Osteocyte (in vitro differentiated cells): ENCODE measurements around the gene RPS6KA5. TPM values are rescaled to one million over a fixed set of nuclear protein-coding genes. Genes with fewer than 3 reads are reported as not detected.
A peak's percentile ranks its signal among the peaks of the same experiment; 100 is the strongest.
"Not testable (repeated sequence)": the region's sequence is repeated elsewhere in the genome, so short reads cannot be mapped to it uniquely, and the experiment has no call there.

Source experiments
- DNase-seq: peaks from one replicate; pipeline ENCODE4 v3.0.0; 2021; ENCODE audit warnings: mixed read lengths; ENCODE audit not compliant: unreplicated experiment; ENCODE audit errors: extremely low spot score
- H3K27ac Mint-ChIP-seq: one replicate; pipeline ENCODE4 v1.8.0; 2021; ENCODE audit warnings: mild to moderate bottlenecking, mixed read lengths; ENCODE audit not compliant: unreplicated experiment
- H3K27me3 Mint-ChIP-seq: one replicate; pipeline ENCODE4 v1.8.0; 2021; ENCODE audit warnings: mixed read lengths; ENCODE audit not compliant: unreplicated experiment
- H3K36me3 Mint-ChIP-seq: one replicate; pipeline ENCODE4 v1.8.0; 2021; ENCODE audit warnings: mixed read lengths; ENCODE audit not compliant: unreplicated experiment
- H3K4me1 Mint-ChIP-seq: one replicate; pipeline ENCODE4 v1.8.0; 2021; ENCODE audit warnings: mixed read lengths; ENCODE audit not compliant: unreplicated experiment
- H3K4me3 Mint-ChIP-seq: one replicate; pipeline ENCODE4 v1.8.0; 2021; ENCODE audit warnings: mild to moderate bottlenecking, moderate library complexity, mixed read lengths; ENCODE audit not compliant: unreplicated experiment
- H3K9me3 Mint-ChIP-seq: one replicate; pipeline ENCODE4 v1.8.0; 2021; ENCODE audit warnings: mixed read lengths; ENCODE audit not compliant: unreplicated experiment
- CTCF ChIP-seq: fragments of 200-600 bp; sonication (generic); IDR thresholded peaks from 2 replicates; pipeline ENCODE4 v1.5.0; 2021; ENCODE audit warnings: antibody characterized with exemption, mild to moderate bottlenecking, moderate library complexity
- total RNA-seq: library from RNA; stranded (reverse); gene quantifications from 2 replicates; pipeline ENCODE4 v1.2.1, GENCODE V29; 2021

The RPS6KA5 gene
- total RNA-seq, 1 donor from 2014 or later: 3.4 TPM

GRCh38 chr14:90827919-90828610, 232.4 kb downstream of the RPS6KA5 start:
- DNase-seq: peak; percentile 97
- Mint-ChIP-seq H3K36me3 (no peaks in the 10 kb centered on the region), H3K4me3 (peak overlapping the region; percentile 72), H3K27ac (peak overlapping the region; percentile 63), H3K27me3 (peaks cover 4% of the 10 kb centered on the region), H3K9me3 (peaks cover 10% of the 10 kb centered on the region), H3K4me1 (peaks cover 10% of the 10 kb centered on the region)
- no peak for TF ChIP-seq CTCF

GRCh38 chr14:90823542-90823941, 236.9 kb downstream of the RPS6KA5 start:
- H3K36me3 Mint-ChIP-seq, H3K27ac Mint-ChIP-seq, H3K4me3 Mint-ChIP-seq, DNase-seq, H3K4me1 Mint-ChIP-seq, H3K27me3 Mint-ChIP-seq: not testable (repeated sequence)
- H3K9me3 Mint-ChIP-seq: peaks cover 10% of the 10 kb centered on the region

GRCh38 chr14:90820958-90821357, 239.5 kb downstream of the RPS6KA5 start:
- Mint-ChIP-seq H3K36me3 (no peaks in the 10 kb centered on the region), H3K27me3 (no peaks in the 10 kb centered on the region), H3K4me1 (no peaks in the 10 kb centered on the region), H3K27ac (no peak overlapping the region), H3K9me3 (peaks cover 10% of the 10 kb centered on the region), H3K4me3 (no peak overlapping the region)
- no peak for TF ChIP-seq CTCF
- DNase-seq: no peak

GRCh38 chr14:90819734-90820393, 240.6 kb downstream of the RPS6KA5 start:
- Mint-ChIP-seq H3K27me3 (no peaks in the 10 kb centered on the region), H3K4me3 (no peak overlapping the region), H3K27ac (no peak overlapping the region), H3K9me3 (peaks cover 10% of the 10 kb centered on the region), H3K4me1 (peaks cover 8% of the 10 kb centered on the region), H3K36me3 (no peaks in the 10 kb centered on the region)
- DNase-seq: no peak
- TF ChIP-seq CTCF: no peak

GRCh38 chr14:90818715-90819114, 241.7 kb downstream of the RPS6KA5 start:
- Mint-ChIP-seq H3K4me3 (no peak overlapping the region), H3K4me1 (peaks cover 14% of the 10 kb centered on the region), H3K27ac (no peak overlapping the region), H3K27me3 (no peaks in the 10 kb centered on the region), H3K36me3 (no peaks in the 10 kb centered on the region), H3K9me3 (peaks cover 5% of the 10 kb centered on the region)
- no peak for DNase-seq
- TF ChIP-seq CTCF: no peak
